GM19099 (cell line): ENCODE measurements around the gene PHF14.

Source experiments
- POLR2A ChIP-seq: IDR thresholded peaks from 3 replicates; pipeline ENCODE4 v1.6.1; 2011; ENCODE audit warnings: low read depth; ENCODE audit not compliant: insufficient read length; ENCODE audit errors: extremely low read depth

Gene PHF14

DNA sequence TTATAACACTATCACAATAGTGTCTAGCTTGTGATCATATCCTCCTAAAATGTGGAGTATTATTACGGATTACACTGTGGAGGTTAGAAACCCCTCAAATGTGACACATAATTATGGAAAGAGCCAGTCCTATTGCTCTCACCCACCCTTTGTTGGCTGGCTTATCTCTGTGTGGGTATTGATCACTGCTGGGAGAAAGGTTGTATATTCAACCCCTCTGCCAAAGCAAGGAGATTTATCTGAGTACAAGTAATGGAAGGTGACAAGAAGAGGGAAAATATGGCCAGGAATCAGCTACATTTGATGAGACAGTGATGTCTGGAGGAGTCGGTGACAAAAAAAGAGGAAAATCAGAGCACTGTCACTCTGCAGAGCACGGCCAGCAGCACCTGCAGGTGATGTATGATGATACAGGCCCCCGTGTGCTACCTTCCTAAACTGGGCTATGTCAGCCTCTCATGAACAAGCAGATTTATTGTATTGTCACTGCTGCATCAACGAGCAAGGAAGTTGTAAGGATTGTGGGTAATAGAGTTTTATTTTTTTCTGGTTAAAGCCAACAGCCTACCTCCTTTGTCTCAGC is 235.3 kb downstream of the PHF14 start:
- TF ChIP-seq POLR2A = no peak

- no peak for TF ChIP-seq POLR2A
Observed at GRCh38 chr7:11210374-11210773, 236.7 kb downstream of the PHF14 start.

- no peak for TF ChIP-seq POLR2A
Observed at GRCh38 chr7:11212080-11212711, 238.5 kb downstream of the PHF14 start.

DNA sequence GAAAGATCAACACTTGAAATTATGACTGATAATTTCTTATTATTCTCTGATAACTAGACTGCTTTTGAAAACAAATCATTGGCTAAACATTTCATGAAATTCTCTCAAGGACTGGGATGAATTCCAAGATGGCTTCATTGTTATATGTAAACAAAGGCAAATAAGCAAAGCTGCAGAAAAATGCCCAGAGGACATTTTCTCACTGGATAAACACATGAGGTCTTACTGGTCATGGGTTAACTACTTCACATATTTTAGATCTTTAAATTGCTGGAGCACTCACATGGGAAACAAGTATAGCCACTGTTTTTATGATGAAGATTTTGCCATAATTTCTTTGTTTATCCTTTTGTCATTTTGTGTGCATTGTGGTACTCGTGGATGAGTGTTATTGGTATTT is 239.1 kb downstream of the PHF14 start:
- no peak for TF ChIP-seq POLR2A

- TF ChIP-seq POLR2A = no peak
Observed at GRCh38 chr7:11213266-11213665, 239.6 kb downstream of the PHF14 start.

DNA sequence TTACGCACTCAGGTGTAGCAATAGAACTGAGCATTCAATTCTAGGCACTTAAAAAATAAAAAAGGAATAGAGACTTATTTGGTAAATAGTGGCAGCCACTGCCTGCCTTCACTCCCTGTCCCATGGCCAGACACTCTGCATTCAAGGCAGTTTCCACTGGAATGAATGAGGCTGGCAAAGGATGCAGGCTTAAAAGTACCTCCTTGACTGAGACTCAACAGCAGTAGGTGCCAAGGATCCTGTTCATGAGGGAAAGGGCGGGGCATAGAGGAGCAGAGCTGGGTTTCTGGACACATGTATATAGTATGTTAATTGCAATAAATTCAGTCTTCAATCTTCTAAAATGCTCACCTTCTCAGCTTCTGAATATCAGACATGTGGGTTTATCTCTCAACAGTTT is 242.6 kb downstream of the PHF14 start:
- no peak for TF ChIP-seq POLR2A

DNA sequence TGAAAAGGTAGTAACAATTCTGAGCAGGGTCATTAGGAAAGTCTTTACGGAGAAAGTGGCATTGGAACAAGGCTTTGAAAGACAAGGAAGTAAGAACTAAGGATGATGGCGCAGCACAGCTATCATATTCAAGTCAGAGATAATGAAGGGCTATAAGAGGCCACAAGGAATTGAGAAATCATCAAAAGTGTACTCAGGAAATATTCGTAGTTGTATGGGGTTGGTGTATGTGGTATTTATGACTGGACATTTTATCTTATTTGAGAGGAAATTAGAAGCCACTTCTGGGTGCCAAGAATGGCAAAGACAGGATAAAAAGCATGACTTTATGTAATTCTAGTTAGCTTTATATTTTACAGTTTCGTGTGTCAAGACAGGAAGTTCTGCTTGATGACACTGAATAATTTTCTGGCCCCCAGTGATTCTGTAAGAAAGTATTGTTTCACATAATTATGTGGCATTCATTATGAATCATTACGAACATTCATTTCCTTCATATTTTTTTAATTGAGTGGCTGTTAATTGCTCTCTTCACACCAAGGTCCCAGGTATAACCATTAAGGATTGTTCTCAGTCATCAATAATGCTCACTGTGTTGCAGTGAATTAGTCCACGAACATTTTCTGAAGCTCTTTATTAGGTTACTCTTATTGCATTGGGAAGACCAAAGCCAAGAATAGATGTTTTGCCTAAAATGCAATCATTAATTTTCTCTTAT is 244.3 kb downstream of the PHF14 start:
- no peak for TF ChIP-seq POLR2A
